NCI-H2081 treated with DMSO at 0.1 percent for 48 hours (cell line): ENCODE measurements around the gene CATSPERD.

Experiments used
- DNase-seq: peaks from one replicate; lab custom pipeline; 2025; lab: John Stamatoyannopoulos, UW

CATSPERD gene

DNA sequence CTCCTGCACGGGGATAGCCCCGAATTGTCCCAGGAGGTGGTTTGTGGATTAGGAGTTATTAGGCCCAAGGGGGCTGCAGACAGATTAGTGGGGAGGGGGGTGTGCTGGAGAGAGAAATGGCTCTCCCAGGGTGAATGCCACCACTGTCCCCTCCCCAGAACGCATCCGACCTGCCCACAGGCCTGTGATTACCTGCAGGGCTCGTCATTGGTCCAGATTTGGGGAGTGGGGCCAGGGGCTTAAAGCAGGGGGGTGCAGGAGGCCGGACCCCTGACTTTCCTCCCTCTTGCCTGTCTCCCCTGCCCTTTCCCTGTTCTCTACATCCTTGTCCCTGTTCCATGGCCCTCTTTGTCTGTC lies 85.7 kb downstream of the CATSPERD start:
- no peak for DNase-seq

DNA sequence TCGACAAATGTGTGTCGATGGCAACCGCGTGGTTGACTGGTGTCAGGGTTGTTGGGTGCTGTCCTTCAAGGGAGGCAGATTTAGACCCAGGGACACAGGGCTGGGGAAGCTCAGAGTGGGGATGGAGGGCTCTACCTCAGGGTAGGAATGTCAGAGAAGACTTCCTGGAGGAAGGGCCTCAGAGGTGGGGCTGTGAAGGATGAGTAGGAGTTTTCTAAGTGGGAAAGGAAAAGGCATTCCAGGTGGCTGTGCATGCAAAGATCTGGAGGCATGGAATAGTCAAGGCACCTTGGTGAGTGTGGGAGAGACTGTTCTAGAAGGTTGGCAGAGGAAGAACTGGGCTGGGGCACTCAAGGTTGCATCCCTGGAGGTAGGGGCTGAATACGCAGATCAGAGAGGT lies 86.5 kb downstream of the CATSPERD start:
- DNase-seq = no peak

GRCh38 chr19:5808120-5808816 lies 87.8 kb downstream of the CATSPERD start:
- no peak for DNase-seq

DNA sequence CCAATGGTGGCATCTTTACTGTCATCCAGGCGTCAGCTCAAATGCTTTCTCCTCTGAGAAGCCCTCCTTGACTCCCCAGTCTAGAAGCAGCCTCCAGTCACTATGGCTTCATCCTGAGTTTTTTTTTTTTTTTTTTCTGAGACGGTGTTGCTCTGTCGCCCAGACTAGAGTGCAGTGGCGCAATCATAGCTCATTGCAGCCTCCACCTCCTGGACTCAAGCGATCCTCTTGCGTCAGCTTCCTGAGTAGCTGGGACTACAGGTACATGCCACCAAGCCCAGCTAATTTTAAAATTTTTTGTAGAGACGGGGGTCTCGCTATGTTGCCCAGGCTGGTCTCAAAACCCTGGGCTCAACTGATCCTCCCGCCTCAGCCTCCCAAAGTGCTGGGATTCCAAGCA lies 88.6 kb downstream of the CATSPERD start:
- no peak for DNase-seq

DNA sequence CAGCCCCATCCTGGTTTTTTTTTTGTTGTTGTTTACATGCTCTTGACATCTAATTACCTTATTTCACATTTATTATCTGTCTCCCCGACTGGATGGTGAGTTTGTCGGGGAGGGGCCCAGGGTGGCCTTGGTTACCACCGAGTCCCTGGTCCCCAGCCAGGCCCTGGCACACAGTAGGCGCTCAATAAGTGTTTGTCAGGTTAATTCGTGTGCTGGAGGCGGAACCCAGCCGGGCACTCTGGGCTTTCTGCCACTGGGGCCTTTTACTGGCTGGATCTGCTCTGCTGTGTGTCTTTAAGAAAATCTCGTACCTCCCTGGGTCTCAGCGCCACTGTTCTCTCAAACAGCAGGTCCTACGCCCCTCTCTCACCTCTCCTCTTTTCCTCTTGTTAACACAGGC lies 89.0 kb downstream of the CATSPERD start:
- no peak for DNase-seq

GRCh38 chr19:5811117-5811516 lies 90.7 kb downstream of the CATSPERD start:
- DNase-seq = no peak

DNA sequence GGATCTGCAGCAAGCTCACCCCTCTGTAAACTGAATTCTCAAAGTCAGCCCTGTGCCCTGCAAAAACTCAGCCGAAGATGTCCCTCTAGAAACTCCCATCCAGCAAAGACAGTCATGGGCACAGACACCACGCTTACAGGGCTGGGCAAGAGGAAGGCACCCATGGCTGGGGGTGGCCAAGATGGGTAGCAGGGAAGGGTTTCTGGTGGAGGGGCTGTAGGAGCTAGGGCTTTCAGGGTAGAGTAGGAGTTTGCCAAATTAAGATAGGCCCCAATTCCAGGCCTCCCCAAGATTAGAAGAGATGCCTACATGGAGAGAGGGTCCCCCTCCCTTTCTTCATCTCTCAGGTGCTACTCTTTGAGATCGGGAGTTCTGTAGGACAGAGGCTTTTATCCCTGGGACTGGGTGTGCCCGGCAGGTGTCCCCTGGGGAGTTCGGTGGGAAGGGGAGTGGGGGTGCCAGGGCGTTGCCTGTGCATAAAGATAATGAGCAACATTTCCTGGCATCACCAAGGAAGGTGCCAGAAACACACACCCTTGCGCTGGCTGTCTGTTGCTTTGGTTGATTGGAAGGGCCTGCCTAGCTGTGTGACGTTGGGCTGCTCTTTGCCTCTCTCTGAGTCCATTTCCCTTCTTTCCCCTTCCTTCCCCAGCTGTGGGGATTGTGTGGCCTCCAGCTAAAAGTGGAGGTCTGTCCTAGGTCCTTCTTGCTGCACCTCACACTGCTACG lies 93.8 kb downstream of the CATSPERD start:
- no peak for DNase-seq

GRCh38 chr19:5814852-5815246 lies 94.4 kb downstream of the CATSPERD start:
- no peak for DNase-seq

DNA sequence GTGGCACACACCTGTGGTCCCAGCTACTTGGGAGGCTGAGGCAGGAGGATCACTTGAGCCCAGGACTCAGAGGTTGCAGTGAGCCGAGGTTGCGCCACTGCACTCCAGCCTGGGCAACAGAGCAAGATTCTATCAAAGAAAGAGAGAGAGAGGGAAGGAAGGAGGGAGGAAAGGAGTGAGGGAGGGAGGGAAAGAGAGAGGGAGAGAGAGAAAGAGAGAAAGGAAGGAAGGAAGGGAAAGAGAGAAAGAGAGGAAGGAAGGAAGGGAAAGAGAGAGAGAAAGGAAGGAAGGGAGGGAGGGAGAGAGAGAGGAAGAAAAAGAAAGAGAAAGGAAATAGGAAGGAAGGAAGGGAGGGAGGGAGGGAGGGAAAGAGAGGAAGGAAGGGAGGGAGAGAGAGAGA lies 96.8 kb downstream of the CATSPERD start:
- DNase-seq = no peak

GRCh38 chr19:5818594-5818993 lies 98.2 kb downstream of the CATSPERD start:
- no peak for DNase-seq

- no peak for DNase-seq
These were observed 100.3 kb downstream of the CATSPERD start for GRCh38 chr19:5820785-5821184.

GRCh38 chr19:5821521-5822180 lies 101.2 kb downstream of the CATSPERD start:
- no peak for DNase-seq

- no peak for DNase-seq
These were observed 101.9 kb downstream of the CATSPERD start for GRCh38 chr19:5822181-5822844.

DNA sequence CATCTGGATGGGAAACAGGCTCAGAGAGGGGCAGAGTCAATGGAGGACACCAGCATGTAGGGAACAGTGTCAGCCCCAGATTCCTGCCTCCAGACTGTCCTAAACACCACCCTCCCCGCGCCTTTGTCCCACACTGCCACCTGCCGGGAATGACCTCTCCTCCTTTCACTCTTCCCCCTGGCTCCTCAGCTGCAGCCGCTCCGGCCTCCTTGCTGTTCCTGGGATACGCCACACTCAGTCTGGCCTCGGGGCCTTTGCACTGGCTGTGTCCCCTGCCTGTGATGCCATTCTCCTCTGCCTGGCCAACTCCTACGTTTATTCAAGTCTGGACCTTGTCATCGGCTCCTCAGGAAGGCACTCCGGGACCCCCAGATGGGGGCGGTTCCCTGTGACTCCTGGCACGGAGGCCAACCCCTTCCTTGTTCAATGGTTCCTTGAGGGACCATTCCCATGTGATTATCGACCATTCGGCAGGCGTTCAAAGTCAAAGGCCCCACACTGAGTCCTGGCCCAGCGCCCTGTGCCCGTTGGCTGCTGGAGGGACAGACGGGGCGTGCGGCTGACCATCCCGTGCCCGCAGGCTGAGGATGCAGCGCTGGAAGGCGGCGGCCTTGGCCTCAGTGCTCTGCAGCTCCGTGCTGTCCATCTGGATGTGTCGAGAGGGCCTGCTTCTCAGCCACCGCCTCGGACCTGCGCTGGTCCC lies 103.3 kb downstream of the CATSPERD start:
- DNase-seq = no peak

- no peak for DNase-seq
These were observed 104.3 kb downstream of the CATSPERD start for GRCh38 chr19:5824751-5825150.

- DNase-seq = no peak
These were observed 104.7 kb downstream of the CATSPERD start for GRCh38 chr19:5825178-5825577.

- DNase-seq = peak; percentile 72
These were observed 106.3 kb downstream of the CATSPERD start for GRCh38 chr19:5826531-5827341.

- DNase-seq = no peak
These were observed 107.0 kb downstream of the CATSPERD start for GRCh38 chr19:5827342-5827890.

GRCh38 chr19:5827891-5828660 lies 107.6 kb downstream of the CATSPERD start:
- DNase-seq = peak; percentile 81
